ENCODE measurements around the gene RABGAP1L.
A peak's percentile ranks its signal among the peaks of the same experiment; 100 is the strongest.

RABGAP1L gene

GRCh38 chr1:174206148-174206836 is 47.0 kb downstream of the RABGAP1L start:
- in situ Hi-C loops (cut with MboI; ENCODE audit: low pct_unique_long_range_greater_than_20kb, low sequenced_read_pairs, unreplicated experiment) = no loop called here
- TF ChIP-seq, protein P1, sequence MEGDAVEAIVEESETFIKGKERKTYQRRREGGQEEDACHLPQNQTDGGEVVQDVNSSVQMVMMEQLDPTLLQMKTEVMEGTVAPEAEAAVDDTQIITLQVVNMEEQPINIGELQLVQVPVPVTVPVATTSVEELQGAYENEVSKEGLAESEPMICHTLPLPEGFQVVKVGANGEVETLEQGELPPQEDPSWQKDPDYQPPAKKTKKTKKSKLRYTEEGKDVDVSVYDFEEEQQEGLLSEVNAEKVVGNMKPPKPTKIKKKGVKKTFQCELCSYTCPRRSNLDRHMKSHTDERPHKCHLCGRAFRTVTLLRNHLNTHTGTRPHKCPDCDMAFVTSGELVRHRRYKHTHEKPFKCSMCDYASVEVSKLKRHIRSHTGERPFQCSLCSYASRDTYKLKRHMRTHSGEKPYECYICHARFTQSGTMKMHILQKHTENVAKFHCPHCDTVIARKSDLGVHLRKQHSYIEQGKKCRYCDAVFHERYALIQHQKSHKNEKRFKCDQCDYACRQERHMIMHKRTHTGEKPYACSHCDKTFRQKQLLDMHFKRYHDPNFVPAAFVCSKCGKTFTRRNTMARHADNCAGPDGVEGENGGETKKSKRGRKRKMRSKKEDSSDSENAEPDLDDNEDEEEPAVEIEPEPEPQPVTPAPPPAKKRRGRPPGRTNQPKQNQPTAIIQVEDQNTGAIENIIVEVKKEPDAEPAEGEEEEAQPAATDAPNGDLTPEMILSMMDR (IDR thresholded peaks at IDR 0.05; ENCODE audit: extremely low read depth, insufficient read depth, missing control alignments) = no peak
- DNase-seq (ENCODE audit: low spot score) = no peak

- TF ChIP-seq, protein P1 (IDR thresholded peaks at IDR 0.05; ENCODE audit: extremely low read depth, insufficient read depth, missing control alignments) = no peak
- no peak for DNase-seq (ENCODE audit: low spot score)
- in situ Hi-C loops (cut with MboI; ENCODE audit: low pct_unique_long_range_greater_than_20kb, low sequenced_read_pairs, unreplicated experiment) = loop anchor here (10.0 kb wide), 1 partner anchor 115 kb away; no protein-coding TSS in a partner anchor
Observed at GRCh38 chr1:174209347-174210187, 50.2 kb downstream of the RABGAP1L start.

GRCh38 chr1:174211486-174211885 is 52.2 kb downstream of the RABGAP1L start:
- in situ Hi-C loops (cut with MboI; ENCODE audit: low pct_unique_long_range_greater_than_20kb, low sequenced_read_pairs, unreplicated experiment) = loop anchor here (10.0 kb wide), 1 partner anchor 117 kb away; no protein-coding TSS in a partner anchor
- DNase-seq (ENCODE audit: low spot score) = no peak
- TF ChIP-seq, protein P1 (IDR thresholded peaks at IDR 0.05; ENCODE audit: extremely low read depth, insufficient read depth, missing control alignments) = no peak

GRCh38 chr1:174215766-174216165 is 56.4 kb downstream of the RABGAP1L start:
- in situ Hi-C loops (cut with MboI; ENCODE audit: low pct_unique_long_range_greater_than_20kb, low sequenced_read_pairs, unreplicated experiment) = loop anchor here (10.0 kb wide), 1 partner anchor 121 kb away; no protein-coding TSS in a partner anchor
- TF ChIP-seq, protein P1 (IDR thresholded peaks at IDR 0.05; ENCODE audit: extremely low read depth, insufficient read depth, missing control alignments) = no peak
- DNase-seq (ENCODE audit: low spot score) = no peak

DNA sequence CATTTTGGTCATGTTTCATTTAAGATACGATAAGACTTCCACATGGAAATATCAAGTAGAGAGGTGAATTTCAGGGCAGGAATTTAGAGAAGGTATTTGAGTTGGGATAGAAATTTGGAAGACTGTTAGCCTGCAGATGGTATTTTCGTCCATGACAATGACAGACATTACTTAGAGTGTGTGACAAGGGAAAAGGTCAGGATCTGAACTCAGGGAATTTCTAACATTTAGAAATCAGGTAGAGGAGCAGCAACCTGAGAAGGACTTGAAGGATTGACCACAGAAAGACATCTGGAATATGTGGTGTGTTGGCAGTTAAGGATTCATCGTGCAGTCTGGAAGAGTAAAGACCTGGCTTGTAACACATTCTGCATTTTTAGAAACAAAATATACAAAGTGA is 57.9 kb downstream of the RABGAP1L start:
- TF ChIP-seq, protein P1 (IDR thresholded peaks at IDR 0.05; ENCODE audit: extremely low read depth, insufficient read depth, missing control alignments) = no peak
- no peak for DNase-seq (ENCODE audit: low spot score)
- in situ Hi-C loops (cut with MboI; ENCODE audit: low pct_unique_long_range_greater_than_20kb, low sequenced_read_pairs, unreplicated experiment) = loop anchor here (10.0 kb wide), 1 partner anchor 122 kb away; no protein-coding TSS in a partner anchor

DNA sequence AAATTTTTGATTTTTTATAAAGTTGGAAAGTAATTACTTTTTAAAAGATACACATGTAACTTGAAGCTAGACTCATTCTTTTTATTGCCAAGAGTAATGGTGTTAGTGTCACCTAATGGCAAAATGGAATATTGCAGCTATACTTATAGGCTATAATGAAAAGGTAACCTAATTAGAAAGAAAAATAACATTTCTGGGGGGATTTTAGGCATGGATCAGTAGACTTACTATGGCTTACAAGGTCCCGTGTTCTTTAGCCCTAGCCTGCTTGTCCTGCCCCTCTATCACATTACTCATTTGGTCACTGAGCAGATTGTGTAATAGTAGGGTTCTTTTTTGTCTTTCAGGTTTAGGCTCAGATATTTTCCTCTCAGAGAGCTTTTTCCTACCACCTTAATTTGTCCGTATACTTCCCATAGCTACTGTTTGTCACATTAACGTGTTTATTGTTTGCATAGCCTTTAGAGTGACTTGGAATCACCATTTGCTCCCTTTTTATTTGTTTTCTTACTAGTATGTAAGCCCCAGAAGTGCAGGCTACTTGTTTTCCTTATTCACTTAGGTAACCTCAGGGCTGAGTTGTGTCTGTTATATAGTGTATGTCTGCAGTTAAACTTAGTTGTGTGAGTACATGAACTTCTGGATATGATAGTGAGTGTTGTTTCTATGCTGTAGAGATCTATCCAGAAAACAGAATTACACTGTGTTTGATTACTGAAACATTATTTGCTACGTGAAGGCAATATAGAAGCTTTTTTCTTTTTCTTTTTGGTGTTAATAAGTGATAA is 58.7 kb downstream of the RABGAP1L start:
- DNase-seq (ENCODE audit: low spot score) = no peak
- in situ Hi-C loops (cut with MboI; ENCODE audit: low pct_unique_long_range_greater_than_20kb, low sequenced_read_pairs, unreplicated experiment) = loop anchor here (10.0 kb wide), 1 partner anchor 123 kb away; no protein-coding TSS in a partner anchor
- TF ChIP-seq, protein P1 (IDR thresholded peaks at IDR 0.05; ENCODE audit: extremely low read depth, insufficient read depth, missing control alignments) = peak; percentile 68
